HEK293T (cell line): Measurements from ENCODE around the gene MAML2.

Source experiments
- CTCF ChIA-PET: fragments of 350-600 bp; formaldehyde crosslinking; extraction: SDS; loops from one replicate; lab custom pipeline; 2021; ENCODE audit warnings: antibody characterized with exemption, inconsistent platforms; lab: Yijun Ruan, JAX
- POLR2A ChIA-PET: fragments of 350-600 bp; formaldehyde crosslinking; extraction: SDS; loops from one replicate; lab custom pipeline; 2020; ENCODE audit warnings: antibody characterized with exemption, inconsistent platforms; lab: Yijun Ruan, JAX
- DNase-seq: peaks from one replicate; pipeline ENCODE4 v3.0.0; 2012; ENCODE audit warnings: mixed read lengths; ENCODE audit errors: extremely low spot score
- ARNT ChIP-seq: fragments of 450-650 bp; IDR thresholded peaks from 2 replicates; pipeline ENCODE4 v1.6.1; 2017; ENCODE audit warnings: mild to moderate bottlenecking
- BHLHE40 ChIP-seq: fragments of 450-650 bp; IDR thresholded peaks from 2 replicates; pipeline ENCODE4 v1.6.1; 2016; ENCODE audit warnings: mild to moderate bottlenecking, moderate library complexity, borderline replicate concordance
- CTBP1 ChIP-seq: fragments of 450-650 bp; IDR thresholded peaks from 2 replicates; pipeline ENCODE4 v1.6.1; 2016; ENCODE audit warnings: borderline replicate concordance
- ELF4 ChIP-seq: fragments of 450-650 bp; IDR thresholded peaks from 2 replicates; pipeline ENCODE4 v1.6.1; 2017; ENCODE audit warnings: antibody characterized with exemption
- FOXA1 ChIP-seq: fragments of 450-650 bp; IDR thresholded peaks from 2 replicates; pipeline ENCODE4 v1.6.1; 2016; ENCODE audit warnings: mild to moderate bottlenecking
- FOXK2 ChIP-seq: fragments of 450-650 bp; IDR thresholded peaks from 2 replicates; pipeline ENCODE4 v1.6.1; 2016; ENCODE audit warnings: mild to moderate bottlenecking
- FOXM1 ChIP-seq: fragments of 450-650 bp; IDR thresholded peaks from 2 replicates; pipeline ENCODE4 v1.6.1; 2017; ENCODE audit warnings: mild to moderate bottlenecking, borderline replicate concordance
- HDGF ChIP-seq: fragments of 450-650 bp; IDR thresholded peaks from 2 replicates; pipeline ENCODE4 v1.6.1; 2017; ENCODE audit warnings: antibody characterized with exemption, borderline replicate concordance
- L3MBTL2 ChIP-seq: fragments of 450-650 bp; conservative IDR thresholded peaks from 2 replicates; pipeline ENCODE4 v1.6.1; 2016; ENCODE audit warnings: mild to moderate bottlenecking
- LEF1 ChIP-seq: fragments of 450-650 bp; IDR thresholded peaks from 2 replicates; pipeline ENCODE4 v1.6.1; 2017; ENCODE audit warnings: mild to moderate bottlenecking, borderline replicate concordance
- NFRKB ChIP-seq: fragments of 450-650 bp; IDR thresholded peaks from 2 replicates; pipeline ENCODE4 v1.6.1; 2016; ENCODE audit warnings: mild to moderate bottlenecking, moderate library complexity
- PKNOX1 ChIP-seq: fragments of 450-650 bp; IDR thresholded peaks from 2 replicates; pipeline ENCODE4 v1.6.1; 2016
- SP1 ChIP-seq: fragments of 450-650 bp; IDR thresholded peaks from 2 replicates; pipeline ENCODE4 v1.6.1; 2017
- SUZ12 ChIP-seq: fragments of 450-650 bp; IDR thresholded peaks from 2 replicates; pipeline ENCODE4 v1.6.1; 2016; ENCODE audit warnings: mild to moderate bottlenecking
- TARDBP ChIP-seq: fragments of 450-650 bp; IDR thresholded peaks from 2 replicates; pipeline ENCODE4 v1.6.1; 2016
- ZNF384 ChIP-seq: fragments of 450-650 bp; IDR thresholded peaks from 2 replicates; pipeline ENCODE4 v1.6.1; 2016

MAML2 gene

GRCh38 chr11:96008161-96008720, 334.8 kb downstream of the MAML2 start:
- POLR2A ChIA-PET = no interaction called here
- no peak for DNase-seq
- no peak for TF ChIP-seq ELF4
- TF ChIP-seq ARNT = no peak
- CTCF ChIA-PET = no interaction called here

GRCh38 chr11:96006037-96006436, 337.0 kb downstream of the MAML2 start:
- CTCF ChIA-PET = no interaction called here
- TF ChIP-seq NFRKB (no peak), ZNF384 (no peak), TARDBP (no peak), PKNOX1 (no peak), FOXM1 (no peak), LEF1 (no peak), SP1 (no peak), ELF4 (no peak), SUZ12 (no peak)
- DNase-seq = no peak
- POLR2A ChIA-PET = no interaction called here

- no peak for DNase-seq
- TF ChIP-seq TARDBP (no peak), FOXA1 (no peak), L3MBTL2 (no peak), HDGF (no peak), NFRKB (no peak), ARNT (no peak), FOXK2 (no peak), SP1 (no peak), ELF4 (no peak), ZNF384 (no peak), SUZ12 (no peak), BHLHE40 (no peak), CTBP1 (no peak)
- ChIA-PET CTCF (no interaction called here), POLR2A (no interaction called here)
Observed at GRCh38 chr11:96004862-96005261, 338.1 kb downstream of the MAML2 start.

- no peak for DNase-seq
- ChIA-PET CTCF (no interaction called here), POLR2A (no interaction called here)
- TF ChIP-seq ARNT (no peak), SUZ12 (no peak), TARDBP (no peak), CTBP1 (no peak), PKNOX1 (no peak), LEF1 (no peak), FOXK2 (no peak), L3MBTL2 (no peak), FOXM1 (no peak), SP1 (no peak), BHLHE40 (no peak), NFRKB (no peak), FOXA1 (no peak), HDGF (no peak), ZNF384 (no peak), ELF4 (no peak)
Observed at GRCh38 chr11:96002754-96003290, 340.2 kb downstream of the MAML2 start.

- no peak for DNase-seq
- ChIA-PET CTCF (no interaction called here), POLR2A (no interaction called here)
- TF ChIP-seq CTBP1 (no peak), FOXA1 (no peak), NFRKB (no peak), PKNOX1 (no peak), SP1 (no peak), L3MBTL2 (no peak), ARNT (no peak), LEF1 (no peak), HDGF (no peak), BHLHE40 (no peak), ZNF384 (no peak), FOXK2 (no peak), TARDBP (no peak), ELF4 (no peak)
Observed at GRCh38 chr11:96002339-96002738, 340.7 kb downstream of the MAML2 start.

- no peak for DNase-seq
- ChIA-PET POLR2A (no interaction called here), CTCF (interaction anchor here (0.6 kb wide), 1 partner anchor 368 kb away, joined by 7 read pairs; no protein-coding TSS in a partner anchor)
- no peak for TF ChIP-seq LEF1
- no peak for TF ChIP-seq BHLHE40
- no peak for TF ChIP-seq FOXM1
- no peak for TF ChIP-seq FOXA1
- no peak for TF ChIP-seq SUZ12
- TF ChIP-seq ELF4 = no peak
- TF ChIP-seq FOXK2 = no peak
- TF ChIP-seq NFRKB = no peak
- no peak for TF ChIP-seq SP1
- no peak for TF ChIP-seq CTBP1
- no peak for TF ChIP-seq PKNOX1
- no peak for TF ChIP-seq ARNT
- TF ChIP-seq ZNF384 = no peak
- TF ChIP-seq HDGF = no peak
- TF ChIP-seq L3MBTL2 = no peak
- TF ChIP-seq TARDBP = no peak
Observed at GRCh38 chr11:96001037-96001436, 342.0 kb downstream of the MAML2 start.
